MM.1S (cell line): ENCODE results near the gene MAPK4.
"Not testable (repeated sequence)": the region's sequence is repeated elsewhere in the genome, so short reads cannot be mapped to it uniquely, and the experiment has no call there.

ENCODE experiments used
- DNase-seq: peaks from one replicate; pipeline ENCODE4 v3.0.0-alpha.2; 2015
- H2AFZ ChIP-seq: fragments of 300-600 bp; sonication (generic); 2 replicates; pipeline ENCODE4 v1.6.0; 2016; ENCODE audit warnings: antibody characterized with exemption, low read length
- H3F3A ChIP-seq: fragments of 300-600 bp; sonication (generic); 2 replicates; pipeline ENCODE4 v1.6.1; 2016; ENCODE audit warnings: mild to moderate bottlenecking, antibody characterized with exemption, low read length, moderate library complexity, mixed read lengths; ENCODE audit not compliant: insufficient read depth
- H3K27ac ChIP-seq: fragments of 300-600 bp; sonication (generic); 2 replicates; pipeline ENCODE4 v1.5.1; 2016; ENCODE audit warnings: mild to moderate bottlenecking, low read length
- H3K27me3 ChIP-seq: fragments of 300-600 bp; sonication (generic); replicated peaks from 2 replicates; pipeline ENCODE4 v1.6.0; 2016; ENCODE audit warnings: low read length; ENCODE audit not compliant: insufficient read depth
- H3K36me3 ChIP-seq: fragments of 300-600 bp; sonication (generic); replicated peaks from 2 replicates; pipeline ENCODE4 v1.6.1; 2016; ENCODE audit warnings: mild to moderate bottlenecking, low read length, mixed read lengths; ENCODE audit not compliant: insufficient read depth
- H3K4me1 ChIP-seq: fragments of 300-600 bp; sonication (generic); 2 replicates; pipeline ENCODE4 v1.6.1; 2016; ENCODE audit warnings: low read length, mixed read lengths
- H3K4me2 ChIP-seq: fragments of 300-600 bp; sonication (generic); 2 replicates; pipeline ENCODE4 v1.6.0; 2016; ENCODE audit warnings: low read depth, low read length
- H3K4me3 ChIP-seq: fragments of 300-600 bp; sonication (generic); 2 replicates; pipeline ENCODE4 v1.5.1; 2016; ENCODE audit warnings: low read length, mixed read lengths
- H3K79me2 ChIP-seq: fragments of 300-600 bp; sonication (generic); 2 replicates; pipeline ENCODE4 v1.6.1; 2016; ENCODE audit warnings: mixed run types, low read length, mixed read lengths
- H3K9ac ChIP-seq: fragments of 300-600 bp; sonication (generic); 2 replicates; pipeline ENCODE4 v1.6.1; 2016; ENCODE audit warnings: low read length, mixed read lengths
- H3K9me2 ChIP-seq: fragments of 300-600 bp; sonication (generic); replicated peaks from 2 replicates; pipeline ENCODE4 v1.6.1; 2016; ENCODE audit warnings: mild to moderate bottlenecking, low read length, mixed read lengths; ENCODE audit not compliant: insufficient read depth
- H3K9me3 ChIP-seq: fragments of 300-600 bp; sonication (generic); replicated peaks from 2 replicates; pipeline ENCODE4 v1.6.1; 2016; ENCODE audit warnings: mild to moderate bottlenecking, low read length, mixed read lengths; ENCODE audit not compliant: insufficient read depth
- H4K20me1 ChIP-seq: fragments of 300-600 bp; sonication (generic); 2 replicates; pipeline ENCODE4 v1.6.1; 2016; ENCODE audit warnings: mild to moderate bottlenecking, low read length, moderate library complexity, mixed read lengths; ENCODE audit not compliant: insufficient read depth
- CTCF ChIP-seq: fragments of 300-600 bp; sonication (generic); IDR thresholded peaks from 2 replicates; pipeline ENCODE4 v1.5.1; 2016; ENCODE audit warnings: antibody characterized with exemption, low read length, mixed read lengths
- EZH2 ChIP-seq: fragments of 300-600 bp; sonication (generic); optimal IDR thresholded peaks from 2 replicates; pipeline ENCODE3; 2017; ENCODE audit warnings: low read depth, mild to moderate bottlenecking, antibody characterized with exemption, low read length, mixed read lengths
- EZH2phosphoT487 ChIP-seq: fragments of 300-600 bp; sonication (generic); IDR thresholded peaks from 2 replicates; pipeline ENCODE4 v1.6.1; 2018; ENCODE audit warnings: antibody characterized with exemption, low read length

Gene MAPK4

GRCh38 chr18:50558948-50559751, 737 bp upstream of the MAPK4 start:
- no peaks in the 10 kb centered on the region for H3K79me2 ChIP-seq
- no peak overlapping the region for H3K27ac ChIP-seq
- H3K36me3 ChIP-seq: no peaks in the 10 kb centered on the region
- H4K20me1 ChIP-seq: no peaks in the 10 kb centered on the region
- no peak for TF ChIP-seq CTCF
- no peak for TF ChIP-seq EZH2
- no peak for TF ChIP-seq EZH2phosphoT487
- H3K27me3 ChIP-seq: peaks cover 18% of the 10 kb centered on the region
- no peaks in the 10 kb centered on the region for H3K4me1 ChIP-seq
- no peak for DNase-seq
- no peaks in the 10 kb centered on the region for H3F3A ChIP-seq
- H3K4me2 ChIP-seq: peak overlapping the region; percentile 60; the same call in 1 of the 2 replicates
- H2AFZ ChIP-seq: peak overlapping the region; percentile 53; the same call in 1 of the 2 replicates
- H3K9ac ChIP-seq: peak overlapping the region; percentile 31; the same call in 1 of the 2 replicates
- no peaks in the 10 kb centered on the region for H3K9me3 ChIP-seq
- H3K4me3 ChIP-seq: peak overlapping the region; percentile 52; the same call in 1 of the 2 replicates
- no peaks in the 10 kb centered on the region for H3K9me2 ChIP-seq

GRCh38 chr18:50560681-50561629, 1.1 kb downstream of the MAPK4 start:
- H3K9ac ChIP-seq: peak overlapping the region; percentile 58; the same call in 1 of the 2 replicates
- no peaks in the 10 kb centered on the region for H4K20me1 ChIP-seq
- peak overlapping the region; percentile 81 for H3K4me3 ChIP-seq
- H3K4me1 ChIP-seq: no peaks in the 10 kb centered on the region
- H3K27ac ChIP-seq: no peak overlapping the region
- peak overlapping the region; percentile 99 for H3K4me2 ChIP-seq
- no peak for TF ChIP-seq EZH2phosphoT487
- no peaks in the 10 kb centered on the region for H3K9me3 ChIP-seq
- no peaks in the 10 kb centered on the region for H3K36me3 ChIP-seq
- H3K79me2 ChIP-seq: no peaks in the 10 kb centered on the region
- H2AFZ ChIP-seq: peak overlapping the region; percentile 93
- no peaks in the 10 kb centered on the region for H3F3A ChIP-seq
- no peak for DNase-seq
- no peaks in the 10 kb centered on the region for H3K9me2 ChIP-seq
- peaks cover 18% of the 10 kb centered on the region for H3K27me3 ChIP-seq

GRCh38 chr18:50562258-50562657, 2.4 kb downstream of the MAPK4 start:
- H3K9me2 ChIP-seq, H3K27ac ChIP-seq, H3K9me3 ChIP-seq, H3K36me3 ChIP-seq, H3K9ac ChIP-seq, H3K4me1 ChIP-seq, H3K4me2 ChIP-seq, H3F3A ChIP-seq, H2AFZ ChIP-seq, H4K20me1 ChIP-seq, H3K79me2 ChIP-seq, DNase-seq, H3K4me3 ChIP-seq: not testable (repeated sequence)
- H3K27me3 ChIP-seq: peaks cover 18% of the 10 kb centered on the region

- Histone ChIP-seq H3K27me3 (peaks cover 18% of the 10 kb centered on the region), H3K4me2 (no peak overlapping the region), H3K9me3 (no peaks in the 10 kb centered on the region)
Observed at GRCh38 chr18:50562686-50563085, 2.8 kb downstream of the MAPK4 start.

More at GRCh38 chr18:50562686-50563085, 2.8 kb downstream of the MAPK4 start:
- no peak for TF ChIP-seq EZH2
- Histone ChIP-seq H4K20me1 (no peaks in the 10 kb centered on the region), H2AFZ (no peak overlapping the region), H3K4me1 (no peaks in the 10 kb centered on the region), H3K9me2 (no peaks in the 10 kb centered on the region), H3F3A (no peaks in the 10 kb centered on the region), H3K27ac (no peak overlapping the region), H3K79me2 (no peaks in the 10 kb centered on the region), H3K36me3 (no peaks in the 10 kb centered on the region), H3K9ac (no peak overlapping the region), H3K4me3 (no peak overlapping the region)
- DNase-seq: no peak
